HT1080 (cell line): ENCODE results near the gene RABL3. TPM values are rescaled to one million over a fixed set of nuclear protein-coding genes. Genes with fewer than 3 reads are reported as not detected.
"Not testable (repeated sequence)": the region's sequence is repeated elsewhere in the genome, so short reads cannot be mapped to it uniquely, and the experiment has no call there.

Source experiments
- DNase-seq: peaks from one replicate; pipeline ENCODE4 v3.0.0-alpha.2; 2015; ENCODE audit warnings: low read depth
- total RNA-seq: library from RNA; depleted of rRNA; stranded (reverse); fragments of >200 nt; shearing (Covaris generic); gene quantifications from 2 replicates; pipeline ENCODE4 v1.2.3, GENCODE V29; 2014

The RABL3 gene
- total RNA-seq, 1 experiment from 2014 or later, result 26.1 TPM

DNA sequence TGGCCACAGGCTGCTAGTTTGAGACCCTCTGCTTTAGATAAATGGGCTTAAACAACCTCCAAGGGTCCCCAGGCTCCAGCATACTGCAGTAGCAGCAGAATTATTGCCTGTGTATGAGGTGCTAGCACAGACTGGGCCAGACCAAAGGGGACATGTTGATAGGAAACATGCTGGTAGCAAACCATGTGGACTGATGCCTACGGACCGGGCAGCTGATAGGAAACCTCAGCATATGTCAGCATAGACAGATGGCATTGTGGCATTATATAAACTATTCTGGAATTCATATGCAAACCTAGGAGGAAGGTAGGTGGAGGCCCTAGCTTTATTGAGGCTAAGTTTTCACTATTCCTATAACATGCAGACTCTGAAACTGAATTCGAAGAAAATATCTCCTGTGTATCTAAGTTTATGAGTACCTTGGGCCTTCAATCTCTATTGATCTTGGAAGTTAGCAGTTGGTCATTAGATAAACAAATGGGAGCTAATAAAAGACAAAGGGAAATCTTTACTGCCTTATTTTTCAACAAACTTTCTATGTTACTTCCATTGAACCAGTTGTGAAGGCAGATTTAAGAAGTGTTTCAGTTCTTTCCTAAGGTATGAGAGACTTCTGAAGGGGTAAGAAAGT lies 58.5 kb downstream of the RABL3 start:
- DNase-seq, result no peak

DNA sequence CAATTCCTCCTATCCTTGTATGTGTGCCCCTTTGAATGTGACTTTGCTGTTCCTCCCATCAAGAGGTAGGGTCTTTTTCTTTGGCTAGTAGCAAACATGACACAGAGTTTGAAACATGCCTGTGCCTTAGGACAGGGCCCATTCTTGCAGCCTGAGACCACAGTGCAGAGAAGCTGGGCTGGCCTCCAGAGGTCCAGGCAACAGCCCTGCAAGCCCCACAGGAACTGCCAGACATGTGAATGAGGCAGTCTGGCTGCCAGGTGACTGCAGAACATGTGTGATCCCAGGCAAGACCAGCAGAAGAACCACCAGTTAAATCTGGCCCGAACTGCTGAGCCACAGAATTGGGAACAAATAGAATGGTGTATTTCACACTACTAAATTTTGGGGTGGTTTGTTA lies 59.1 kb downstream of the RABL3 start:
- DNase-seq, result no peak

DNA sequence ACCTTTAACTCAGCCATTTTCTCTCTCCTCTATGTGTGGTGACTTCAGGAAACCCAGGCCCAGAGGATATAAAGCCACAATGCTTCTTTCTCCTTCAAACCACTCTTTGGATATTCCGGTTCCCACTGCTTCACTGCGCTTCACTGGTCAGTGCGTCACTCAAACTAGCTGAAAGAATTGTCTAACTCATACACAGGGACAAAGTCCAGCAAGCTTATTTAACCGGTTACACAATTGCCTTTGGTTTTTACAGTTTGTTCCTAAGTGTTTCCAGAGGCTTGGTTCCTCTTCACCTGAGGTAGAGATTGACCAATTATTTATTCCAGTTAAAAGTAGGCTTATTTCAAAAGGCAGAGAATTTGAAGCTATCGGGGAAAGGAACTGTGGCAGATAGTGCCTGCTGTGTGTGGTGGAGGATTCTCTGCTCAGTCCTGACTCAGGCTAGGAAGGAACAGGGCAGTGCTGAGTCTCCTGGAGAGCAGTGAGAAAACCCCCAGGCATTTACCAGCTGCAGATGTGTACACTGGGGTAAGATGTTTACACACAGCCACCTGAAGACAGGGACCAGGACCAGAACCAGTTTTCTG lies 60.1 kb downstream of the RABL3 start, which contains the start of gene HGD:
Gene HGD, minus strand, starts transcription at position 145 of the 587 bp plus-strand sequence. Its CDS starts 128 bp downstream, at position 17.
- DNase-seq, result no peak

DNA sequence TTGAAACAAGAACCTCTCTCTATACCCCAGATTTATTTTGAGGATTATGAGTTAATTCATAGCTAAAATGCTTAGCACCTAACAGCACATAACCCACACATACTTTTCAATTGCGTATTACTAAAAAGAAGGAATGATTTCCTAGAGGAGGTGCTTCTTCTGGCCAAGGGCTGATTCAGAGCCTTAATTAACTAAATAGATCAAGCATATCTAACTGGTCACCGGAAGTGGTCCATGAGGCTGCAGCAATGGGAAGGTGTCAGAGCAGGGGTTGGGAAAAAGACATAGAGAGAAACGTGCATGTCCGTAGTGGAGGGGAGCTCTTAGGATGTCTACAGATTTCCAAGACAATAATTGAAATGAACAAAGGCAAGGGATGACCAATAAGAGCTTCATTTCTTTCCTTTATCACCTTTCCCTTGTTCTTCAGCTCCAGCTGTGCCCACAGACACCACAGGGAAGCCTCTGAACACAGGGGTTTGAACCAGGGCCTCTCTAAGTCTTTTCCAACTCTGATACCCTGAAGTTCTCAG lies 60.7 kb downstream of the RABL3 start:
- no peak for DNase-seq

DNA sequence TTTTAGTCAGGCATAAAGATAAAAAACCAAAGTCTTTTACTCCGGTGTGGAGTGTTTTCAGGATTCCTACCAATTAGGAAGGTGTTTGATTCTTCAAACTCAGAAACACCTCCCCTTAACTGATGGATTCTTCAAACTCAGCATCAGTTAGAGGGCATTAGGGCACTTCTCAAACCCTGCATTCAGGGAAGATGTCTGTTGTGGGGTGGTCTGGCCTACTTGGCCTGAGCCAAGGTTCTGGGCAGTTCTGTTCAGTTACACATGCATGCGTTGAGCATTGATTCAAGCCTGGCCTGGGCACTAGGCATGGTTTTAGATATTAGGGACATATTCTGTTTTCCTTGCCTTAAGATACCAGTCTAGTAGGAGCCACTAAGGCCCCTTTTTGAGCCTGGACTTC lies 61.3 kb downstream of the RABL3 start:
- DNase-seq, result no peak

DNA sequence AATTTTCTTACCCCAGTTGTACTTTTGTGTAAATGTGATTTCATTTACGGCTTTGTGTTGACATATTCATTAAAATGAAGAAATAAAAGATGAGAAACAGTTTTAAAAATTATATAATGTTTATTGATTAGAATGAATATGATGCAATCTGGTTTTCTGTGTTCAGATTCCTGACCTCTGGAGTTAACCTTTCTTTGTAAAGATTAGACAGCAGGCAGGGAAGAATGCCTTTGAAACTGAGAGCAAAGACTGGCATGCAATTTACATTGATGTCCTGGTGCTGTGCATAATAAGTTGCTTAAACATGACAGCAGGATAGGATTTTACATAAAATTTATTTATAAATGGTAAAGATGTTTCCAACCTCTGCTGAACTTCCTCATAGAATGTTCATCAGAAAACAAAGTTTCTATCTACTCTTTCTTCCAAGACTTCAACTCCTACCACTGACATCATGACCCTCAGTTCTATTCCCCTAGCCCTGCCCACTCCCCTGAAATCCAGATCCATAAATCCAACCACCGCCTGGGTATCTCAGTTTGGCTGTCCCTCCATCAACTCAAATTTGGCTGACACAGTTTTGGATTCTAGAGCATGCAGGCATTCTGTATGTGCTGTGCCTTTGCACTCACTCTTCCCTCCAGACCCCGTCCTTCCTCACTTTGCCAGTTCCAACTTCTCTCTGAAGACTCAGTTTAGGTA lies 62.0 kb downstream of the RABL3 start:
- no peak for DNase-seq

DNA sequence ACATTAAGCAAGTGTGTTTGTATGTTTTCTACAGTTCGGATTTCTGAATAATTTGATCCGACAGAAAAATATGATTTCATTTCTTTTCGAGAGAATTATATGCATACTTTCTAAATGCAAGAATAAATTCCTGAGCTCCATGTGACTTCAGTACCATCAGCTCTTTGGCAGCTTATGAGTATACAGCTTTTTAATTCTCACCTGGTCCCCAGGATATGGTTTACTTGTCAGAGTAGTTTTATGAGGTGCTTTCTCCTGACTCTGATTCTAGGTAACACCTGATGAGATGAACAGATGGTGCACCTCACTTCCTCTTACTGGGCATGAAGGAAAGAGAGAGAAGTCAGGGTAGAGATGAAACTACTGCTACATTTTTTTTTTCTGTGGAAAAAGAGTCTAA lies 63.3 kb downstream of the RABL3 start:
- DNase-seq, result no peak

DNA sequence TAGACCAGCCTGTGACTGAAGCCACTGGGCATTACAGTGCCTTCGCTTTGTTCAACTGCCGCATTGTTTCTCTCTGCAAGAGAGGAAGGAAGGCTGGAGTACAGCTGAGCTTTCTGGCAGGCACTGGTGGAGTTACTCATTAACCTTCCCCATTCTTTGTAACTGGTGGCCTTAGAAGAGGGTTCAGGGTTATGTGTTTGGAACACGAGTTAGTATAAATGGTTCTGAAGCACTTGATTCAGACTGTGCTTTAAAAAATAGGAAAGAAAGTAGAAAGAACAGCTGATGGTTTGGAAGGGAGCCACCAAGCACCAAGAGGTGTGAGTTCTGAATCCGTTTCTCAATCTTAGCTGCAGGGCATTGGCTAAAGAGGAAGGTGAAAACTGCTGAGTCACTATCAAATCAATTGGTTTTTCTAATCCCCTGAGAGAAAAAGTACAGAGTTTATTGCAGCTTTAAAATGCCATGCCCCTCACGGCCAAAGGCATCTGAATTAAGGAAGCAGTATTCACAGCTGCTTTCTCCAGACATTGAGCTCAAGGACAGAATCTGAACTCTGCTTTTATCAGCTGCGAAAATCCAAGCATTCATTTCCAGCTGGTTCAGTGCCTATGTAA lies 63.9 kb downstream of the RABL3 start:
- DNase-seq, result peak; percentile 63

DNA sequence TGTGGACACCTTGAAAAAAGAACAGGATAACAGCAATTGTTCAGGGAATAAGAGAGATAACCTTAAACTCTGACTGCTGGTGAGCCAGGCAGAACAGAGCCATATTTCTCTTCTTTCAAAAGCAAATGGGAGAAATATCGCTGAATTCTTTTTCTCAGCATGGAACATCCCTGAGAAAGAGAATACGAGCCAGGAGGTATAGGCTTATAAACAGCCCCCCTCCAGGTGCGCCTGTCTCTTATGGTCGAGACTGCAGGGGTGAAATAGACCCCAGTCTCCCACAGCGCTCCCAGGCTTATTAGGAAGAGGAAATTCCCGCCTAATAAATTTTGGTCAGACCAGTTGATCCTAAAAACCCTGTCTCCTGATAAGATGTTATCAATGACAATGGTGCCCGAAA lies 65.1 kb downstream of the RABL3 start:
- DNase-seq, result not testable (repeated sequence)

DNA sequence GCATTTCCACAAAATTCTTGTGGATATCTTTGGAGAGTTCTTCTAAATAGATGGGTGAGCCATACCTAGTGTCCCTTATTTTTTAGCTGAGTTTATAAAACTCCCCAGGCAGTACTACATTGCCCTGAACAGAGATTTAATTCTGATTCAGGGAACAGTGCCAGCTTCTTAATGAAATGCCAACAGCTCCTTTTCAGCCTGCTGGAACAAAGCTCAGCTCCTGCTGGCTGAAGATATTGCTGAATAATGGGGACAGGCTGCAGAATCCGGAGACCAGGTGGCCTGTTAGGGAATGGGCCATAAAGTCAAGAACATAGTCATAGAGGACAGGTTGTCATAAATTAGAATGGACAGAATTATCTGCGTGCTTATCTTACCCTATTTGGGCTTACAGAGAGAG lies 69.2 kb downstream of the RABL3 start:
- no peak for DNase-seq

DNA sequence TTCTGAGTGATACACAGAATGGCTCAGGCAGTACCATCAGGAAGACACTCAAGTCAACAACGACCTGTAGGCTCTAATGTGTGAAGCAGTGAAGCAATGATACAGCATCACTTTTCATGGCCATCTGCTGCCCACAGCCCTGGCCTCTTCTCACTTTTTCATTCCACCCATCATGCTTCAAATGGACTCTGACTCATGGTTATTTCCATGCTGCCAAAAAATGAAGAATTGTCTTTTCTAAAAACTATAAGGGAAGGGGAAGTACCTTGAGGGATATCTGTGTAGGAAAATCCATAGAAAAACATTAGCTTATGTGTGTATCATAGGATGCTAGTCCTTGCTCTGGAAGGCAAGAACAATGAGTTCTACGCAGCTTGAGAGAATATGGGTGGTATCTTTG lies 71.7 kb downstream of the RABL3 start:
- no peak for DNase-seq

DNA sequence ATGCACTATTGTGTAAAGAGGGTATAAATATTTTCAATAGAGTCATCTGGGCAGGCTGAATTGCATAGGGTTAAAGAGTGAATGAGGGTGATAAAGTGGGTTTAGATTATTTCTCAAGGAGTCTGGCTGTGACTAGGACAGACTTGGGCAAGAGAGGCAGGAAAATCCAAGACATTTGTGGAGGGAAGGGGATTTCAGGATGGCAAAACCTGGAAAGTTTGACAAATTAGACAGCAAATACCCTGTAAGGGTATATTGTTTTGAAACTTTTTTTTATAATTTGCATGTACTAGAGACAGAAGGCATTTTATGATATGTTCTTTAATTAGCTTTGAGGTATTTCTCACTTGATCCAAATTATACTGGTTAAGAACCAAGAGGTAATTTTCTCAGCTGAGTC lies 77.4 kb downstream of the RABL3 start:
- no peak for DNase-seq

DNA sequence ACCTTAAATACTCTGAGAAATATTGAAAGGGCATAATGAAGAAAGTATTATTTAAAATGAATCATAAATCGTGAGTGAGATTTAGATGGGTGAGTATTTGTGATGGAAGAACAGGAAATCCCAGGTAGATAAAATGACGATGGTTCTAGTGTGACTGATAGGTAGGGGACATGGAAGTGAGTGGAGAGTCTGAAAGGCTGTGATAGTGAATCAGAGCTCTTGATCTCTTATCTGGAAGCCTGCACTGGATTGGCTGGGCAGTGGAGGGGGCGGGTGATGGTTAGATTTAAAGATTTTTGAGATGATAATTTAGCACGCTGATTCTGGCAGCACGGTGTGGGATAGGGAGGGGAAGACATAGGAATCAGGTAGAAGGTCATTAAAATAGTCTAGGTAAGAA lies 80.4 kb downstream of the RABL3 start:
- no peak for DNase-seq

DNA sequence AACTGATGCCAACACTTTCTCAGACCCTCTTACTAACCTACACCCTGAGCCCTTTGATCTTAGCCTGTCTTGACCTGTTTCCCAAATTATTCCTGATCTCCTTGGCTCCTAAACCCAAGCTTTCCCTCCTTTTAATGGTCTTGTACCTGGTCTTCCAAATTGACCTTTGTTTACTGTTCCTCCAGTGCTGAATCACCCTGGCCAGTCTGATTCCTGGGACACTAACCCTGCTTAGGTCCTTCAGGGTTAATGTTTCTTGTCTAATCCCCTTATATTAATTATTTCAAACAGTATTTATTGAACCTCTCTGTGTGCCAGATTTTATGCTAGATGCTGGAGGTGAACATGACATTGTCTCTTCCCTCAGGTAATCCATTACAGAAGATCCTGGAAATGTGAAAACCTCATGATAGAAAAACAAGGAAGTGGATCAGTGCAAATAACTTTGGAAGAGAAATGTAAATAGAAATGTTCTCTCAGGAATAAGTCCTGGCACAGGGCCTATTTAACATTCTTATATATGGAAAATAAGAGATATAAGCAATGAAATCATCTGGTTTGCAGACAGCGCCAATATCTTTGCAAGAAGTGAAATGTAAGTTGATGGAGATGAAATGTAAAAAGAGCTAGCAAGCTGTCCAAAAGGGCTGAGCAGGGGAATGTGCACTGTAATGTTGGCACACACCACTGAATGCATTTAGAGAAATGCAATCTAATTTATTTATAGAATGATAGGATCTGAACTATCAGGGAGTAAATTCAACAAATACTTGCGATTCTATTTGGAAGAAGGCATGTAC lies 81.0 kb downstream of the RABL3 start:
- DNase-seq, result no peak

DNA sequence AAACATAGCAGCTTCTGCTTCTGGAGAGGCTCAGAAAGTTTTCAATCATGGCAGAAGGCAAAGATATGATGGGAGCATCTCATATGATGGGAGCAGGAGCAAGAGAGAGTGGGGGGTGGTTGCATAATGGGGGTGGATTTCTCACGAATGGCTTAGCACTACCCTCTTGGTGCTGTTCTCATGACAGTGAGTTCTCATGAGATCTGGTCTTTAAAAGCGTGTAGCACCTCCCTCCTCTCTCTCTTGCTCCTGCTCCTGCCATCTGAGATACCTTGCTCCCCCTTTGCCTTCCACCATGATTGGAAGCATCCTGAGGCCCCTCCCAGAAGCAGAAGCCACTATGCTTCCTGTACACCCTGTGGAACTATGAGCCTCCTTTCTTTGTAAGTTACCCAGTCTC lies 82.5 kb downstream of the RABL3 start:
- no peak for DNase-seq

DNA sequence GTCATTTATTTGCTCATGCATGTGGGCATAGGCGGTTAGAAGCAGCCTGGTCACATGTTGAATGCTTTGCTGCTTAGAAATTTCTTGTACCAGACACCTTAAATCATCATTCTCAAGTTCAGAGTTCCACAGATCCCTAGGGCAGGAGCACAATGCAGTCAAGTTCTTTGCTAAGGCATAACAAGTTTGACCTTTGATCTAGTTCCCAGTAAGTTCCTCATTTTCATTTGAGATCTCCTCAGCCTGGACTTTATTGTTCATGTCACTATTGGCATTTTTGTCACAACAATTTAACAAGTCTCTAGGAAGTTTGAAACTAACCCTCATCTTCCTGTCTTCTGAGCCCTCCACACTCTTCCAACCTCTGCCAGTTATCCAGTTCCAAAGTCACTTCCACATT lies 83.0 kb downstream of the RABL3 start:
- DNase-seq, result no peak

DNA sequence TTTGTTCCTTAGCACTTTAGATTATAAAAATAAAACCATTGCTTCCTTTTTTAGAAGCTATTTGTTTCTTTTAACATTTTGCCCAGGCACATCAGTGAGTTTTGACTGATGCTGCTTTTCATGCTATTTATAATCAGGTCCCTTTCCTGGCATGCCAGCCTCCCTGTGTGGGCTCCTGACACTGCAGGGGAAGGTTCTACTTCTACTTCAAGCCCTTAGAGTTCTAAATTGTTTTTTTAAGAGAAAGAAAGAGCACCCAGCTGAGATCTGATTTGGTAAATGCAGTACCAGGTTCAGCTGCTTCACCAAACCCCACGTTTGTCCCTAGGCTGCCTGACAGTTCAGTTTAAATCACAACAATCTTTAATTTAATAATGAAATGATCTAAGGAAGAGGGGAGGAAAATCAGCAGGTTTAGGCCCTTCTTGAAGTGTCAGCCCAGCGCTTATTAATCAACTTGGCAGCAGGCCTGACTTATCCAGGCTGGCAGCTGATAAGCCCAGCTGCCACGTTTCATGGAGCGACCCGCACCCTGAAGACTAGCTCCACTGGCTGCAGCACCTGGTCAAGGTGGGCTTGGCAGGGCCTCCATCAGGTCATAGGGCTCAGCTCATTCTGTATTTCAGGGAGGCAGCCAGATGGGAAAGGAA lies 89.3 kb downstream of the RABL3 start:
- DNase-seq, result no peak

DNA sequence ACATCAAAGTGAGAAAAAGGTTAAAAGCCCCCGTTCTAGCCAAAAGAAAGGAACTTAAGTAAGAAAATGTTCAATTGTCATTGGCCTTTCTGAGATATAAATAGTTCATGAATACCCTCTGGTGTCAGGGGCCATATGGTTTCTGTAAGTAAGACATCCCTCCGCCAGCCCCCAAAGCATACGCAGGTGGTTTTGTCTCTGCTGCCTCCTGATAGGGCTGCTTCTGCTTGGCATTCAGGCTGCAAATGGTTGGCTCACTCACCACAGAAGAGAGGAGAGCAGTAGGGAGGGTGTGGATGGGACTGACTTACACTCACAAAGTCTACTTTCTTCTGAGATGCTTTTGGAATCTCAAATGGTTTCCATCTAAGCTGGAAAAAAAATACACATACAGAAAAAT lies 90.0 kb downstream of the RABL3 start:
- DNase-seq, result no peak

DNA sequence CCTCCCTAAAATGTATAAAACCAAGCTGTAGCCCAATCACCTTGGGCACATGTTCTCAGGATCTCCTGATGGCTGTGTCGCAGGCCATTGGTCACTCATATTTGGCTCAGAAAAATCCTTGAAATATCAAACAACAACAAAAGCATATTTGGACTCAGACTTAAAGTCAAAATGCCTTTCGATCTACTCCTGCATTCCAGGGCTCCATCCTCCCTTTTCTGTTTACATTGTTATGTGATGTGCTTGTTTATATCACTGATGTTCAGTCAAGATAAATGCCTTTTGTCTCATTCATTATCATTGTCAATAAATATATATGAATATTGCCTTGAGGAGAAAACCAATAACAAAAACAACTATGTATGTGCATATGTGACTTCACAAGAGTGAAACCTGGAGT lies 92.0 kb downstream of the RABL3 start:
- no peak for DNase-seq

DNA sequence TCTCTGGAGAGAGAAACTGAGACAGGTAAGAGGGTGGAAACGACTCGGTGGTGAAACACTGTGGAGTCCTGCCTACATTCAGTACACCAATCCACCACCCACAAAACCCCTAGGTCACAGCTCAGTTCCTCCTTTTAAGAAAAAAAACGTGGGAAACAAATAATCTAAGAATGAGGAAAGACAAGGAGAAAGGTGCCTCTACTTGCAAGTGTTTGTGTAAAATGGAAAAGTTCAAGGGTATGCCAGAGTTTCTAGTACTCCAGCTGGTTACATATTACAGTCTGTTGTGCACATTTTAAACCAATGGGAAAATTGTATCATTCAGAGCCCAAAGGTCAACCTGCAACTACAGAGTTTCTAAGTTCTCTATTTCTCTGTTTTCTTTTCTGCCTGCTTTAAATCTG lies 92.5 kb downstream of the RABL3 start:
- DNase-seq, result no peak

DNA sequence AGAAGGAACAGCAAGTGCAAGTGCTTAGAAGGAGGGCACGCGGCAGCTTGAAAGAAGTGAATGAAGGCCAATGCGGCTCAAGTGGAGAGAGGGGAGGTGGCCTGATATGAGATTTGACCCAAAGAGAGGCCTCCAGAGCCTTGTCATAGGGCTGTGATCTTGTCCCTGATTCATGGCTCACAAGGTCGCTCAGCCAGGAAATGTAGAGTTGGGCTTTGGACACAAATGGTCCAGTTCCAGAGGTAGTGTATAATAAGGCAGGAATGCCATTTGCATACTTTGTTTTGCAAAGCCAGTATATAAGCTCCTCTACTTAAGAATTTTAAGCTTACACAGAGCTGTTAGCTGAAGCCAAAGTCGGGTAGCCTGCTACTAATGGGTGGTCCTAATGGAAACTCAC lies 94.0 kb downstream of the RABL3 start:
- DNase-seq, result no peak
